Endothelial cell of umbilical vein (primary cell): ENCODE results near the gene MFSD6. TPM values are rescaled to one million over a fixed set of nuclear protein-coding genes. Genes with fewer than 3 reads are reported as not detected.

Experiments
- BruUV-seq: library from RNA; stranded (reverse); fragments of 400-500 nt; replicated peaks from 2 replicates; lab custom pipeline; 2021; lab: Mats Ljungman, UMichigan
- CTCF ChIA-PET: fragments of 300-600, 350-600 bp; sonication (Branson Sonifier 250); formaldehyde crosslinking; loops from one replicate; lab custom pipeline; 2021; ENCODE audit warnings: antibody characterized with exemption, inconsistent platforms; lab: Charles Lee
- POLR2A ChIA-PET: fragments of 300-600, 350-600 bp; sonication (Branson Sonifier 250); formaldehyde crosslinking; loops from one replicate; lab custom pipeline; 2021; ENCODE audit warnings: antibody characterized with exemption, inconsistent platforms; lab: Charles Lee
- DNase-seq: peaks from one replicate; pipeline ENCODE4 v3.0.0-alpha.2; 2011; ENCODE audit warnings: low read depth, low spot score
- FAIRE-seq: peaks from 2 replicates; lab custom pipeline; 2011; peaks lifted over from hg19 to GRCh38; lab: Jason Lieb, UNC
- H2AFZ ChIP-seq: 2 replicates; pipeline ENCODE4 v1.6.0; 2012; ENCODE audit warnings: low read depth, low read length, control low read depth, inconsistent platforms
- H3K27ac ChIP-seq: 2 replicates; pipeline ENCODE4 v1.5.1; 2011; ENCODE audit warnings: low read depth, mild to moderate bottlenecking, control low read depth, low read length, moderate library complexity; ENCODE audit not compliant: insufficient read depth
- H3K27me3 ChIP-seq, 2 experiments: 2 replicates each; pipeline versions ENCODE4 v1.6.0 to v1.6.1; 2011; ENCODE audit warnings: low read length in 2 of 2, mixed read lengths in 1 of 2; ENCODE audit not compliant: control insufficient read depth in 2 of 2, insufficient read depth in 2 of 2
- H3K36me3 ChIP-seq, 2 experiments: 2 replicates in 1 of 2; 3 replicates in 1 of 2; pipeline ENCODE4 v1.5.1; 2011; ENCODE audit warnings: low read length in 2 of 2, mild to moderate bottlenecking in 1 of 2, moderate library complexity in 1 of 2; ENCODE audit not compliant: control insufficient read depth in 2 of 2, insufficient read depth in 2 of 2; ENCODE audit errors: extremely low read depth in 1 of 2
- H3K4me1 ChIP-seq: 3 replicates; pipeline ENCODE4 v1.5.1; 2011; ENCODE audit warnings: mild to moderate bottlenecking, low read length; ENCODE audit not compliant: control insufficient read depth, insufficient read depth; ENCODE audit errors: extremely low read depth
- H3K4me2 ChIP-seq: 2 replicates; pipeline ENCODE4 v1.6.1; 2011; ENCODE audit warnings: low read length, control low read depth, mixed read lengths; ENCODE audit not compliant: insufficient read depth
- H3K4me3 ChIP-seq, 3 experiments: fragments of 200-600 bp in 1 of 3; sonication (generic), shearing (Covaris generic) in 1 of 3; replicated peaks in 1 of 3; 2 replicates each; pipeline ENCODE4 v1.5.1; 2011 to 2016; ENCODE audit warnings: control low read depth in 3 of 3, low read length in 3 of 3, mild to moderate bottlenecking in 2 of 3, inconsistent platforms in 1 of 3, low read depth in 1 of 3, moderate library complexity in 1 of 3; ENCODE audit not compliant: insufficient read depth in 1 of 3
- H3K79me2 ChIP-seq: 2 replicates; pipeline ENCODE4 v1.6.0; 2012; ENCODE audit warnings: low read length, inconsistent platforms; ENCODE audit not compliant: control insufficient read depth, insufficient read depth
- H3K9ac ChIP-seq: replicated peaks from 2 replicates; pipeline ENCODE3; 2011; ENCODE audit warnings: low read length, control low read depth; ENCODE audit not compliant: insufficient read depth; ENCODE audit errors: extremely low read depth
- H3K9me1 ChIP-seq: replicated peaks from 3 replicates; pipeline ENCODE4 v1.6.0; 2011; ENCODE audit warnings: mild to moderate bottlenecking, low read length; ENCODE audit not compliant: control insufficient read depth, insufficient read depth; ENCODE audit errors: extremely low read depth
- H3K9me3 ChIP-seq: replicated peaks from 2 replicates; pipeline ENCODE4 v1.5.1; 2012; ENCODE audit warnings: low read length, inconsistent platforms; ENCODE audit not compliant: control insufficient read depth, insufficient read depth
- H4K20me1 ChIP-seq: replicated peaks from 2 replicates; pipeline ENCODE3; 2011; ENCODE audit warnings: mild to moderate bottlenecking, low read length; ENCODE audit not compliant: control insufficient read depth, insufficient read depth; ENCODE audit errors: extremely low read depth
- CTCF ChIP-seq, 2 donors: IDR thresholded peaks; 1 replicate in 1 of 2; 2 replicates in 1 of 2; pipeline ENCODE4 v1.5.1; 2011; ENCODE audit warnings: low read length in 2 of 2, mild to moderate bottlenecking in 2 of 2, moderate library complexity in 2 of 2, control low read depth in 1 of 2, inconsistent platforms in 1 of 2, low read depth in 1 of 2; ENCODE audit not compliant: insufficient read depth in 1 of 2; ENCODE audit errors: extremely low read depth in 1 of 2
- EZH2 ChIP-seq: IDR thresholded peaks from 2 replicates; pipeline ENCODE4 v1.6.1; 2012; ENCODE audit warnings: borderline replicate concordance, low read depth, mild to moderate bottlenecking, moderate library complexity, low read length, inconsistent platforms; ENCODE audit not compliant: severe bottlenecking
- FOS ChIP-seq: IDR thresholded peaks from 2 replicates; pipeline ENCODE4 v1.6.1; 2011; ENCODE audit warnings: mild to moderate bottlenecking, low read length, moderate library complexity, borderline replicate concordance; ENCODE audit not compliant: insufficient read depth
- GATA2 ChIP-seq: IDR thresholded peaks from 2 replicates; pipeline ENCODE4 v1.7.0; 2011; ENCODE audit warnings: low read depth, mild to moderate bottlenecking, moderate library complexity, mixed read lengths, low read length; ENCODE audit not compliant: insufficient read length, insufficient read depth
- JUN ChIP-seq: IDR thresholded peaks from 2 replicates; pipeline ENCODE4 v1.6.1; 2011; ENCODE audit warnings: borderline replicate concordance, low read depth; ENCODE audit not compliant: insufficient read length, insufficient read depth
- MAX ChIP-seq: IDR thresholded peaks from 2 replicates; pipeline ENCODE4 v1.6.1; 2011; ENCODE audit not compliant: insufficient read depth, insufficient read length
- MYC ChIP-seq: IDR thresholded peaks from one replicate; pipeline ENCODE4 v1.6.1; 2011; ENCODE audit warnings: mild to moderate bottlenecking, low read depth, low read length
- POLR2A ChIP-seq: IDR thresholded peaks from 2 replicates; pipeline ENCODE4 v1.6.1; 2012; ENCODE audit warnings: low read depth, mild to moderate bottlenecking, control low read depth, low read length
- POLR2AphosphoS5 ChIP-seq: IDR thresholded peaks from 2 replicates; pipeline ENCODE4 v1.6.1; 2012; ENCODE audit warnings: low read depth, mild to moderate bottlenecking, control low read depth, low read length, moderate library complexity; ENCODE audit not compliant: insufficient read depth
- dilution Hi-C: fragments of 300-500 bp; cut with MboI; formaldehyde crosslinking; loops from one replicate; pipeline ENCODE4 v1.15.0; 2019; ENCODE audit warnings: low sequenced_read_pairs; ENCODE audit not compliant: extremely low pct_ligation_motif_present
- intact Hi-C: fragments of 100-400 bp; cut with micrococcal nuclease; formaldehyde crosslinking; loops from one replicate; pipeline ENCODE4 v1.10.0; 2022
- polyA plus RNA-seq, 4 experiments: library from polyadenylated mRNA; depleted of rRNA in 3 of 4; stranded (reverse) in 3 of 4; unstranded in 1 of 4; fragments of >200 nt; gene quantifications; 2 replicates each; pipeline versions ENCODE4 v1.2.1 to v1.2.3, GENCODE V29; 2011 to 2012; ENCODE audit warnings: missing spikeins in 1 of 4
- total RNA-seq: library from RNA; stranded (reverse); gene quantifications from 2 replicates; pipeline ENCODE4 v1.2.3, GENCODE V29; 2021

Gene MFSD6
- total and polyA plus RNA-seq, 2 donors (not counting 3 experiments of a cell fraction or from before 2014, with no cell fraction given): 4.3 to 4.5 TPM

DNA sequence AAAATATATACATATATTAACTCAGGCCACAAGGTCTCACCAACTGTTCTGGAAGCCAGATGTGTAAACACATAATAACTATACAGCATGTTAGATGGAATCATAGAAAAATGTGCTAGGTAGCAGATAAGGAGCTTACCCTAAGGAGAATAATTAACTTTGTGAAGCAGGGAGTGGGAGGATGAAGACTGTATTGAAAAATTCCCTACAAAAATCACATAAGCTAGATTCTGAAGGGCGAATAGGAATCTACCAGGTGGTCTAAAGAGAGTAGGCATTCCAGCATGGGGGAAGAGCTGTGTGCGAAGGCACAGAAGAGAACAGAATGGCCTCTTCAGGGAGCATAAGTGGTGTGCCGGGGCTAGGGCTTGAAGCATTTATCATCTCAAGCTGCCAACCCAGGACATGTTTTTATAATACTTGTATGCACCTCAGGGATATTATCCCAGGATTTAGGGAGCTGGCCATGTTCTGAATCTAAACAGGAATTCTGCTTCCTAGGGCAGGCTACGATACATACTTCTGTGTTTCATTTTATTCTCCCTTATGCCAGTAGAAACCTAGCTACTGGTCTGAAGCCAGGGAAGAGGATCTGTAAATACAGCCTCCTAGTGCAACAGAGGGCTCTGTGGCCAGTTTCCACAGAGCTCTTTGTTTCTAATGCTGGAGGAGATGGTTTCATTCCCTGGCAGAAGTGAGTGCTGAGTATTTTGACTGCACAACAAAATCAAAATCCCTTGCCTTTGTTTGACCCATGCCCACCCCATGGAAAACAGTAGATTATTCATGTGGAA lies 69.7 kb downstream of the MFSD6 start:
- DNase-seq (no peak), FAIRE-seq (peak; percentile 21)
- no TSS peak for BruUV-seq
- TF ChIP-seq POLR2AphosphoS5 (no peak), POLR2A (no peak), MAX (no peak), MYC (no peak), JUN (no peak), FOS (no peak), CTCF (IDR thresholded peaks at IDR 0.05; ENCODE audit: extremely low read depth in 1 of 2, insufficient read depth in 1 of 2, low read depth in 1 of 2, low read length in 2 of 2) (no peak), GATA2 (no peak), EZH2 (no peak)
- no peaks in the 10 kb centered on the region for H3K36me3 ChIP-seq
- ChIA-PET POLR2A (no interaction called here), CTCF (interaction anchor here (0.7 kb wide), 1 partner anchor 23 kb away, joined by 3 read pairs; no protein-coding TSS in a partner anchor)
- dilution Hi-C loops: no loop called here
- H3K79me2 ChIP-seq: no peaks in the 10 kb centered on the region
- no peaks in the 10 kb centered on the region for H3K4me1 ChIP-seq
- H4K20me1 ChIP-seq: no peaks in the 10 kb centered on the region
- no peak overlapping the region for H3K4me2 ChIP-seq
- no peak overlapping the region for H3K27ac ChIP-seq
- H3K9me1 ChIP-seq: no peaks in the 10 kb centered on the region
- H2AFZ ChIP-seq: no peak overlapping the region
- no peaks in the 10 kb centered on the region for H3K27me3 ChIP-seq
- H3K9ac ChIP-seq: no peak overlapping the region
- no peaks in the 10 kb centered on the region for H3K9me3 ChIP-seq
- H3K4me3 ChIP-seq: no peak overlapping the region
- intact Hi-C loops: no loop called here
